OCI-LY3 (cell line): ENCODE results near the gene SLC25A48.

Source experiments
- EZH2phosphoT487 ChIP-seq: fragments of 200-600 bp; shearing (Covaris generic); IDR thresholded peaks from 2 replicates; pipeline ENCODE4 v1.6.1; 2018; ENCODE audit warnings: antibody characterized with exemption, mixed run types, low read depth
- TF ChIP-seq, protein P1 (sequence below): fragments of 200-600, 300-600 bp; sonication (generic); IDR thresholded peaks from 2 replicates; pipeline ENCODE4 v1.5.1; 2014; ENCODE audit warnings: antibody characterized with exemption, low read length, low read depth

DNA sequence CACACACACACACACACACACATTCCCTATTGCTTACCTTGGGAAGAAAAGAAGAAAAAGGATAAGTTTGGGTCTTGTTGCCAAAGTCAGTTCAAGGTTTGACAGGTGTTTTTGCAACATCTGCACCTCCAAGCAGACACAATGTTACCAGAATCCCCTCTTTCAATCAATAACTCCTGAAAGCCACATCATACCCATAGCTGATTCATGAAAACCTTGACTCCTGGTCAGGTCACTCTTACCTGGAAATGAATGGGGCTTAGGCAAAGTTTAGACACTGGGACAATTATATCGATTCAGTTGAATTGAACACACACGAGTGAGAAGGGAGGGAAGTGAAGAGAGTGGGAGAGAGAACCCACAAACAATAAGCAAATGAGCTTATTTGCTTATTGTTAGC, 34.2 kb downstream of the SLC25A48 start:
- TF ChIP-seq, protein P1, sequence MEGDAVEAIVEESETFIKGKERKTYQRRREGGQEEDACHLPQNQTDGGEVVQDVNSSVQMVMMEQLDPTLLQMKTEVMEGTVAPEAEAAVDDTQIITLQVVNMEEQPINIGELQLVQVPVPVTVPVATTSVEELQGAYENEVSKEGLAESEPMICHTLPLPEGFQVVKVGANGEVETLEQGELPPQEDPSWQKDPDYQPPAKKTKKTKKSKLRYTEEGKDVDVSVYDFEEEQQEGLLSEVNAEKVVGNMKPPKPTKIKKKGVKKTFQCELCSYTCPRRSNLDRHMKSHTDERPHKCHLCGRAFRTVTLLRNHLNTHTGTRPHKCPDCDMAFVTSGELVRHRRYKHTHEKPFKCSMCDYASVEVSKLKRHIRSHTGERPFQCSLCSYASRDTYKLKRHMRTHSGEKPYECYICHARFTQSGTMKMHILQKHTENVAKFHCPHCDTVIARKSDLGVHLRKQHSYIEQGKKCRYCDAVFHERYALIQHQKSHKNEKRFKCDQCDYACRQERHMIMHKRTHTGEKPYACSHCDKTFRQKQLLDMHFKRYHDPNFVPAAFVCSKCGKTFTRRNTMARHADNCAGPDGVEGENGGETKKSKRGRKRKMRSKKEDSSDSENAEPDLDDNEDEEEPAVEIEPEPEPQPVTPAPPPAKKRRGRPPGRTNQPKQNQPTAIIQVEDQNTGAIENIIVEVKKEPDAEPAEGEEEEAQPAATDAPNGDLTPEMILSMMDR: no peak
- TF ChIP-seq EZH2phosphoT487: no peak
